ENCODE measurements around the gene ESYT1.
"Not testable (repeated sequence)": the region's sequence is repeated elsewhere in the genome, so short reads cannot be mapped to it uniquely, and the experiment has no call there.

Gene ESYT1

DNA sequence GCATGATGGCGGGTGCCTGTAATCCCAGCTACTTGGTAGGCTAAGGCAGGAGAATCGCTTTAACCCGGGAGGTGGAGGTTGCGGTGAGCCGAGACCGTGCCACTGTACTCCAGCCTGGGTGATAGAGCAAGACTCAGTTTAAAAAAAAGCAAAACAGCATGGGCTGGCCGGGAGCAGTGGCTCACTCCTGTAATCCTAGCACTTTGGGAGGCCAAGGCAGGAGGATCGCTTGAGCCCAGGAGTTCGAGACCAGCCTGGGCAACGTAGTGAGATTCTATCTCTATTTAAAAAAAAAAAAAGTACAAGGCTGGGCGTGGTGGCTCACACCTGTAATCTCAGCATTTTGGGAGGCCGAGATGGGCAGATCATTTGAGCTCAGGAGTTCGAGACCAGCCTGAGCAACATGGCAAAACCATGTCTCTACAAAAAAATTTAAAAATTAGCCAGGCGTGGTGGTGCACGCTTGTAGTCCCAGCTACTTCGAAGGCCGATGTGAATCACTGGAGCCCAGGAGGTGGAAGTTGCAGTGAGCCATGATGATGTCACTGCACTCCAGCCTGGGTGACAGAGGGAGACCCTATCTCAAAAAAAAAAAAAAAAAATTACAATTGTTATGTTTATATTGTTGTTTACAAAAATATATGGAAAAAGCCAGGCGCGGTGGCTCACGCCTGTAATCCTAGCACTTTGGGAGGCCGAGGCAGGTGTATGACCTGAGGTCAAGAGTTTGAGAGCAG, 28.6 kb downstream of the ESYT1 start:
- DNase-seq (ENCODE audit: low spot score), result not testable (repeated sequence)

DNA sequence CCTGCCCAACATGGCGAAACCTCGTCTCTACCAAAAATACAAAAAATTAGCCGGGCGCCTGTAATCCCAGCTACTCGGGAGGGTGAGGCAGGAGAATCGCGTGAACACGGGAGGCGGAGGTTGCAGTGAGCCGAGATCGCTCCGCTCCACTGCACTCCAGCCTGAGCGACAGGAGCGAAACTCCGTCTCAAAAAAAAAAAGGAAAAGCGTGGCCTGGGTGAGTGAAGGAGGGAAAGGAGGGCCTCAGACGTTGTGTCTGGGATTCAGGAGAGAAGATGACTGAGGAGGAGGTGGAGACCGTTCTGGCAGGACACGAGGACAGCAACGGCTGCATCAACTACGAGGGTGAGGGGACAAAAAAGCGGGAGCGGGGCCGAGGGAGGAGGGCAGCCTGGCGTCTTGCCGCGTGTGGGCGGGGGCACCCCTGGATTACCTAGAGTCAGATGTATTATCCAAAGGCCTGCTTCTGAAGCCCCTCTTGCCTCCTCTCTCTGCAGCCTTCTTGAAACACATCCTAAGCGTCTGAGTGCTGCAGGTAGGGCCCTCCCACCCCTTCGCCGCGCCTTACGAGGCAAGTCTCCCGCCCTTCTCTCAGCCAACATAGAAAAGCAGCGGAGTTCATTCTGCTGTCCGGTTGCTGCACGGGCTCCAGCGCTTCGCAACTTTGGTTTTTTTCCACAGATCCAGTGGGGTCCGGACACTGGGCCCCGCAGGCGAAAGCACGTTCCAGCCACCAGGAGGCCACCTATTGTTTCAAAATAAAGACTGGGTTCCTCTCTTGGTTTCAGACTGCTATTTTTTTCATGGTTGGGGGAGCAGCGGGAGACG, 29.3 kb downstream of the ESYT1 start:
- peak; percentile 52 for DNase-seq (ENCODE audit: low spot score)

GRCh38 chr12:56158029-56158925, 30.2 kb downstream of the ESYT1 start, which contains the start of gene MYL6:
MYL6 (plus strand) TSS chr12:56158359; CDS start chr12:56158402, 43 bp downstream.
- peak; percentile 94 for DNase-seq (ENCODE audit: low spot score)

- DNase-seq (ENCODE audit: low spot score), result peak; percentile 14
These were observed 30.9 kb downstream of the ESYT1 start for GRCh38 chr12:56158926-56159461.

DNA sequence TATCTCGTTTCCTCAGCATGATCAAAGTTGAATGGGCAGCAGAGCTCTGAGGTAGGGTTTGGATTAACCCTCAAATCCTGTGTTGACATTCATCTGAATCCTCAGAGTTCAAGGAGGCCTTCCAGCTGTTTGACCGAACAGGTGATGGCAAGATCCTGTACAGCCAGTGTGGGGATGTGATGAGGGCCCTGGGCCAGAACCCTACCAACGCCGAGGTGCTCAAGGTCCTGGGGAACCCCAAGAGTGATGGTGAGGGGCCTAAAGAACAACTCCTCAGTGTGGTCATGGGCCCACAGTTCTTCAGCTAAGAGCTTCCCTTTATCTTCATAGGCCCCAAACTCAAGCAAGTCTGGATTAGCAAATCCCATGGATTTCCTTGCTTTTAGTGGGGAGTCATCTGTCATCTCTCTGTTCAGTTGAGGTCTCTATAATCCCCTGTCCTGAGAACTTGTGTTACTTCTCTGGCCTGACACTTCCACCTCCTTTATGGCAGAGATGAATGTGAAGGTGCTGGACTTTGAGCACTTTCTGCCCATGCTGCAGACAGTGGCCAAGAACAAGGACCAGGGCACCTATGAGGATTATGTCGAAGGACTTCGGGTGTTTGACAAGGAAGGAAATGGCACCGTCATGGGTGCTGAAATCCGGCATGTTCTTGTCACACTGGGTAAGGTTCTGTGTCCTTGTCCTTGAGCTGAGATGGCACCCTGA, 31.6 kb downstream of the ESYT1 start:
- no peak for DNase-seq (ENCODE audit: low spot score)

- peak; percentile 70 for DNase-seq (ENCODE audit: low spot score)
These were observed 32.2 kb downstream of the ESYT1 start for GRCh38 chr12:56160193-56160763.

GRCh38 chr12:56160894-56161689, 33.0 kb downstream of the ESYT1 start:
- DNase-seq (ENCODE audit: low spot score), result no peak

GRCh38 chr12:56161690-56162351, 33.8 kb downstream of the ESYT1 start:
- DNase-seq (ENCODE audit: low spot score), result no peak

- DNase-seq (ENCODE audit: low spot score), result no peak
These were observed 34.6 kb downstream of the ESYT1 start for GRCh38 chr12:56162468-56163290.

DNA sequence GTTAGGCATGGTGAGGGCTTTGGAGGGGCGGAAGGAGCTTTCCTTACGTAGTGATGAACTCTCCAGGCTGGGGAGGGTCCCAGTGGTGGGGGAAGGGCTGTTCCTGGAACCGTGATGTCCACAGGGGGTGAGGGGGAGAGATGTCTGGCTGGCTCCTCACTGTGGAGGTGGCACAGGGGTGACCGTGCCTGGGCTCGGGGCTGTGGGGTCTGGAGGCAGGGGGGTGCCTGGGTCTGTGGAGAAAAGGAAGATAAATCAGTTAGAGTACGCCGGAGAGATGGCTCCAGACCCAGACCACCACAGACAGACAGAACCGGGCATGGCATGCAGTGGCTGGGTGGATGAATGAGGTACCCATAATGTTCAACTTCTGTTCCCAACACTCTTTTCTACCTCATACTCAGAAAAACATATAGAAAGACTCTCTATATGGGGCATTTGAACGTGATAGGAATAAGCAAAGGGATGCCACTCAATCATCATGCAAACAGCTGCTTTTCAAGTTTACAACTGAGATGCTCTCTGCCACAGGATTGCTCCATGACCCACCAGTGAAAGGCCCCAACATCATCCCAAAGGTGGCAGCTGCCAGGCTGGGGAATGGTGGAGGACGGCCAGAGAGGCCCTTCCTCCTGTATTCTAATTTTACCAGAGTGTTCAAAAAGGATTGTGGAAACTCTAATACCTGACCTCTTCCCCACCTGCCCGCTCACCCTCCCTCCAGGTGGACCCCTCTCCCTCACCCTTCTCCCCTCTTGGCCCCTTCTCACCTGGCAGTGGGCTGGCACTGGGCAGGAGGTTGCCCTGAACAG, 35.7 kb downstream of the ESYT1 start:
- no peak for DNase-seq (ENCODE audit: low spot score)

GRCh38 chr12:56164345-56164729, 36.3 kb downstream of the ESYT1 start:
- DNase-seq (ENCODE audit: low spot score), result no peak

DNA sequence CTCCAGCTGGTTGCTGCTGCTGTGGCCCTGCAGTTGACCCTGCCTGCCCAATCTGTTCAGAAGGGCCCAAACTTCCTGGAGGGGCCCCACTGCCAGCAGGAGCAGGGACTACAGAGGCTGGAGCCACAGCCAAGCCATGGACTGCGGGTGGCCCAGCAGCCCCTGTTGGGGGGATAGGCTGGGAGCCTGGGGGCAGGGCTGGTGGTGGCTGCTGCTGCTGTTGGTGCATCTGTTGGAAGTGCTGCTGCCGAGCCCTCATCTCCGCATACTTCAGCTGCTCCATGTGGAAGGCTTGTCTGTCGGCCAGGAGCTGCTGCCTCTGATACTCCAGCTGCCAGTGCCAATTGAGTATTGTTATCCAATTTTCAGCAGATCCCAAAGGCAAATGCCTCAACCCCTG, 37.3 kb downstream of the ESYT1 start:
- DNase-seq (ENCODE audit: low spot score), result no peak

DNA sequence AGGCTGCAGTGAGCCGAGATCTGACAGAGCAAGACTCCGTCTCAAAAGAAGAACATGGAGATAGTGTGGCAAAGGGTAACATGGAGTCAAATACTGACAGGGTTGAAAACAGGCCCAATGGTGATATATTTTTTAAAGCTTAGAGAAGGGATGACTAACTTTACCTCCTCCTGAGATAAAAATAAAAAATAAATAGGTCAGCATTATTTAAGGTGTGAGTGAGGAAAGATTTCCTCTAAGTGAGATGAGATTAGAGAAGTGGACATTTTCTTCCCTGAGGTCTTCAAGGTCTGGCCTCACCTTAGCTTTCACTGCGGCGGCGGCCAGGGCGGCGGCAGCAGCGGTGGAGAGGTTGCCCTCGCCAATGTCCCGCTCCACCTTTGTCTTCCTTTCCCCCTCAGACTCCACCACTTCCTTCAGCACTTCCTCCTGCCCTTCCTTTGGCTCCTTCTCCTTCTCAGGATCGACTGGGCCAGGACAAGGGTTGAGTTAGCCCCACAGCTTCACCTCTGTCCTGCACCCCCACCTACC, 41.2 kb downstream of the ESYT1 start:
- DNase-seq (ENCODE audit: low spot score), result no peak

DNA sequence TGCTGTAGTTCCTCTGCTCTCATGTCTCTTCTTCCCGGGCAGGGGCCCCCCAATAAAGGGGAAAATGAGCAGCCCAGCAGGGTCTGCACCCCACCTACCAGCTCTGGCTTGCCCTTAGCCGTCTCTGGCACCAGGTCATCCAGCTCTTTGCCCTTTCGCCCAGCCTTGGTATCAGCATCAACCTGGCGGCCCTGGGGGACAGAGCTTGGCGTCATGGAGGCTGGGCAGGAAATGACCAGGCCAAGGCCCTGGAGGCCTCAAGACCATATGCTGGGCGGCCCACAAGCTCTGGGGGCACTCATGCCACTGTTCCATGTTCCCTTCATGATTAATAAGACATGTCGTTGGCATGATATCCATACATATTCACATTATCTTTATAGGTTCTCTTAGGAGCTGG, 44.8 kb downstream of the ESYT1 start:
- no peak for DNase-seq (ENCODE audit: low spot score)

DNA sequence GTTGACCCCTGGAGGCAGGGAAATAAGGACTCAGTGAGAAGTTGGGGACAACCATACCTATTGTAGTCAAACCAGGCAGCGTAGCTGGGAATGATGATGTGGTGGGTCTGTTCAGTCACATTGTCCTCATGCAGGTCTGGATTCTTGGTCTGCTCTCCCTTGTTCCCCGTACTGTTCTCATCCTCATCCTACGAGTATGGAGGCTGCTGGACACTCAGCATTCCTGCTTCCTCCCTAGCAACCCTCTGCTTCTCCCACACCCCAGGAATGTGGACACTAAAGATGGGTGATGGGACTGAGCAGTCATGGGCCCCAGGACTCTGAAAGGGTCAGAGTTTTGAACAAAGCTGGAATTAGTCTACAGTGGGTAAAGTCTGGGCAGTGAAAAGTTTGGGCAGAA, 50.3 kb downstream of the ESYT1 start:
- DNase-seq (ENCODE audit: low spot score), result no peak

DNA sequence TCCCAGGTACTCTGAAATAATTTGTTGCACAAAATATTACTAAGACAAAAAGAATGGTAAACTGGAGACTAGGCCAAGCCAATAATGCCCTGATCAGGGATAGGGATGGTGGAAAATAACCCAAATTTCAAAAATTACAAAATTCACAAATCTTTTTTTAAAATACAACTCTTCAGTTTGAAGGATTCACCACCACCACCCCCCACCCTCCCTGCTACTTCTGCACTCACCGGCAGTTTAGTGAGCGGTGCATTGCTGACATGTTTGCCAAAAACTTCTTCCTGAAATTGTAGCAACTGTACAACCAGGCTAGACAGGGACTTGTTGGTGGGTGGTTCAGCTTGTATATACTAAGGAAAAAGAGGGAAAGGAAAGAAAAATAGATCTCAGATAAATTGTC, 58.9 kb downstream of the ESYT1 start:
- DNase-seq (ENCODE audit: low spot score), result no peak

- no peak for DNase-seq (ENCODE audit: low spot score)
These were observed 60.2 kb downstream of the ESYT1 start for GRCh38 chr12:56188131-56188777.

All from CD4-positive, alpha-beta T cell treated with Interleukin-6 at 100 ng/mL for 8 hours (primary cell).